ENCODE measurements around the gene DIPK2B.

The DIPK2B gene

DNA sequence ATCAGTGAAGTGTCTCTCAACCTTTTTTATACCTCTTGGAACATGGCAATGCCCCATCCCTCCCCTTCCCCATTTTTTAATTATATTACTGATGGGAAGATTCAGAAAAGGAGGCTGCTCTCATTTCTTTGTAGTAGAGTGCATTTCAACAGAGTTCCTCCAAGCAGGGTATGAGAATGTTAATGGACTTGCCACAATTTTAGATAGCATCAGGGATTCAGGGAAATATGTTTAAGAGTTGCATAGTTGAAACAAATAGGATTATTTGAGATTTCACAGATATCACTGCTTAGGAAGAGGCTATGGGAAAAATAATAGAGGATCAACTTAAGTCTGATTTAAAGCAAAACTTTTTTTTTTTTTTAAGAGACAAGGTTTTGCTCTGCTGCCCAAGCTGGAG lies 46.2 kb downstream of the DIPK2B start:
- no peak overlapping the region for H3K27ac Mint-ChIP-seq
- H3K27me3 Mint-ChIP-seq (ENCODE audit: low read depth) = no peaks in the 10 kb centered on the region
- H3K36me3 Mint-ChIP-seq (ENCODE audit: low read depth) = no peaks in the 10 kb centered on the region
- TF ChIP-seq, protein P1, sequence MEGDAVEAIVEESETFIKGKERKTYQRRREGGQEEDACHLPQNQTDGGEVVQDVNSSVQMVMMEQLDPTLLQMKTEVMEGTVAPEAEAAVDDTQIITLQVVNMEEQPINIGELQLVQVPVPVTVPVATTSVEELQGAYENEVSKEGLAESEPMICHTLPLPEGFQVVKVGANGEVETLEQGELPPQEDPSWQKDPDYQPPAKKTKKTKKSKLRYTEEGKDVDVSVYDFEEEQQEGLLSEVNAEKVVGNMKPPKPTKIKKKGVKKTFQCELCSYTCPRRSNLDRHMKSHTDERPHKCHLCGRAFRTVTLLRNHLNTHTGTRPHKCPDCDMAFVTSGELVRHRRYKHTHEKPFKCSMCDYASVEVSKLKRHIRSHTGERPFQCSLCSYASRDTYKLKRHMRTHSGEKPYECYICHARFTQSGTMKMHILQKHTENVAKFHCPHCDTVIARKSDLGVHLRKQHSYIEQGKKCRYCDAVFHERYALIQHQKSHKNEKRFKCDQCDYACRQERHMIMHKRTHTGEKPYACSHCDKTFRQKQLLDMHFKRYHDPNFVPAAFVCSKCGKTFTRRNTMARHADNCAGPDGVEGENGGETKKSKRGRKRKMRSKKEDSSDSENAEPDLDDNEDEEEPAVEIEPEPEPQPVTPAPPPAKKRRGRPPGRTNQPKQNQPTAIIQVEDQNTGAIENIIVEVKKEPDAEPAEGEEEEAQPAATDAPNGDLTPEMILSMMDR (IDR thresholded peaks at IDR 0.05; ENCODE audit: unreplicated experiment in 3 of 3) = no peak
- no peak overlapping the region for H3K4me3 Mint-ChIP-seq
- no peaks in the 10 kb centered on the region for H3K4me1 Mint-ChIP-seq
- H3K9me3 Mint-ChIP-seq = peaks cover 7% of the 10 kb centered on the region

DNA sequence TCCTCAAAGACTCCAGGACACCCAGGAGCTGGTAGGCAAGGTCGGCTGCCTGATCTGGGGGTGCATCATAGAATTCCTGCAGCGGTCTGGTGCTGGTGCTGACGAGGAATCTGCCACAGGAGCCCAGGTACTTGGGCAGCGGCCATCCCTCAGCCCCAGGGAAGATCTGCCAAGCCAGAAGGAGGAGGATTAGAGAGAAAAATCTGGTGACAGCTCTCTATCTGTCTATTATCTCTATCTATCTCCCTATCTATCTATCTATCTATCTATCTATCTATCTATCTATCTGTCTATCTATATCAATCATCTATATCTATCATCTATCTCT lies 46.7 kb downstream of the DIPK2B start:
- Mint-ChIP-seq H3K27me3 (ENCODE audit: low read depth) (no peaks in the 10 kb centered on the region), H3K27ac (no peak overlapping the region), H3K4me3 (no peak overlapping the region), H3K36me3 (ENCODE audit: low read depth) (no peaks in the 10 kb centered on the region), H3K9me3 (peaks cover 5% of the 10 kb centered on the region), H3K4me1 (no peaks in the 10 kb centered on the region)
- TF ChIP-seq, protein P1 (IDR thresholded peaks at IDR 0.05; ENCODE audit: unreplicated experiment in 3 of 3) = no peak
